Measurements from ENCODE around the gene BAG2.

DNA sequence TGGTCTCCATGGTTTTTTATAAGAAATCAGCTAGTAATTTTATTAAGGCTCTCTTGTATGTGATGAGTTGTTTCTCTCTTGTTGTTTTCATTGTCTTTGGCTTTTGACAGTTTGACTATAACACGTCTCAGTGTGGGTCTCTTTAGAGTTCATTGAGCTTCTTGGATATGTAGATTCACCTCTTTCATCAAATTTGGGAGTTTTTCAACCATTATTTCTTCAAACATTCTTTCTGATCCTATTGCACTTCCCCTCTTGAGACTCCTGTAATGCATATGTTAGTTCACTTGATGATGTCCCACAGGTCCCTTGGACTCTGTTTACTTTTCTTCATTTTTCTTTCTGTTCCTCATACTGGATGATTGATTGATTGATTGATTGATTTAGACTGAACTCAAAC lies 7.0 kb upstream of the BAG2 start:
- TF ChIP-seq, protein P1, sequence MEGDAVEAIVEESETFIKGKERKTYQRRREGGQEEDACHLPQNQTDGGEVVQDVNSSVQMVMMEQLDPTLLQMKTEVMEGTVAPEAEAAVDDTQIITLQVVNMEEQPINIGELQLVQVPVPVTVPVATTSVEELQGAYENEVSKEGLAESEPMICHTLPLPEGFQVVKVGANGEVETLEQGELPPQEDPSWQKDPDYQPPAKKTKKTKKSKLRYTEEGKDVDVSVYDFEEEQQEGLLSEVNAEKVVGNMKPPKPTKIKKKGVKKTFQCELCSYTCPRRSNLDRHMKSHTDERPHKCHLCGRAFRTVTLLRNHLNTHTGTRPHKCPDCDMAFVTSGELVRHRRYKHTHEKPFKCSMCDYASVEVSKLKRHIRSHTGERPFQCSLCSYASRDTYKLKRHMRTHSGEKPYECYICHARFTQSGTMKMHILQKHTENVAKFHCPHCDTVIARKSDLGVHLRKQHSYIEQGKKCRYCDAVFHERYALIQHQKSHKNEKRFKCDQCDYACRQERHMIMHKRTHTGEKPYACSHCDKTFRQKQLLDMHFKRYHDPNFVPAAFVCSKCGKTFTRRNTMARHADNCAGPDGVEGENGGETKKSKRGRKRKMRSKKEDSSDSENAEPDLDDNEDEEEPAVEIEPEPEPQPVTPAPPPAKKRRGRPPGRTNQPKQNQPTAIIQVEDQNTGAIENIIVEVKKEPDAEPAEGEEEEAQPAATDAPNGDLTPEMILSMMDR (IDR thresholded peaks at IDR 0.05) = no peak
- TF ChIP-seq POLR2A (IDR thresholded peaks at IDR 0.05) = no peak

Data from body of pancreas (tissue), 4 donors.